ENCODE results near the gene HEXIM2. TPM values are rescaled to one million over a fixed set of nuclear protein-coding genes. Genes with fewer than 3 reads are reported as not detected.
"Not testable (repeated sequence)": the region's sequence is repeated elsewhere in the genome, so short reads cannot be mapped to it uniquely, and the experiment has no call there.

The HEXIM2 gene
- total RNA-seq, 1 donor from 2014 or later, result 4.8 TPM

DNA sequence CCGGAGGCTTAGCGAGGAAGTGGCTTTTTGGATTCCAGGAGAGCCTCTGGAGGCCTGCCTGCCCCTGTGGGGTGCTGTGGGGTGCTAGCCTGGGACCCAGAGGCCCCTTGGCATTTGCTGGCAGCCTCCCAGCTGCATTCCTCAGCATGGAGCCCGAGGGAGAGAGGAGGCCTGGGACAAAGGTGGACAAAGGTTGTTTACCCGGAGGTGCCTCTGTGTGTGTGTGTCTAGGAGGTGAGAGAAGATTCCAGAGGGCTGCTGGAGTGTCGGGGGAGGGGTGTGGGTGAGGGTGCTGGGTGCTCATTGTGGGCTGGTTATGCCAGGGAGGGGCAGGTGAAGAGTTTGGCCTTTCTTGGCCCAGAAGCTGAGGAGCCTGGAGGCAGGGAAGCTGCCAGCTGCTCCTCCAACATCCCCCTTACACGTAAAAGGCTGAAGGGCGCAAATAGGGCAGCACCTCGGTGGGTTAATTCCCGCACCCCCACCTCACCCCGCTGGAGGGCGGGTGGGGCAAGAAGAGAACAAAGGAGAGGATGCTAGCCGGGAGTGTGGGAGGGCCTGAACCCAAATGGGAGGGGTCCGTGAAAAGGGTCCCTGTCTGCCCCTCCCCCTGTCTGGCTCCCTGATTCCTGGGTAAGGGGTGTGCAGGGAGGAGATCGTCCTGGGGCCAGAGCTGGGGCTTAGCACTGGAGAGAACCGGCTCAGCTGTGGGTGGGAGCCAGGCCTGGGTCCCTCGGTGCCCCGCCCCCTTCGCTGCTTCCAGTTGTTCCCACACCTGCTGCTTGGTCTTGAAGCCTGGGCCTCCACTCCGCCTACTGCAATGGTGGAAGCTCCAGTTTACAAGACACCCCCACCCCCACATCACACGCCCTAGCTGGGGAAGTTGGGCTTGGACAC is 9.9 kb downstream of the HEXIM2 start:
- DNase-seq, result peak; percentile 12

DNA sequence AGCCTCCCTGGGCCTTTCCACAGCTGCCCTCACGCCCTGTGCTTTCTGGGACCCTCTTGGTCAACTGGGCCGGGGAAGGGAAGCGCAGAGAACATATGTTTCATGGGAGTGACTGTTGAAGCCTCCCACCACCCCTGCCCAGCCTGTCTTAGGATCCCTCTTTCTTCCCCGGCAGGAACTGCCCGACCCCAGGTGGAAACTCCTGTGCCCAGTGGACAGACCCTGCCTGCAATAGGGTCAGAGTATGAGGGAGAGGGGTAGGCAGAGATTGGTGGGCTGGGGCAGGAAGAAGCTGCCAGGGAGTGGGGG is 10.5 kb downstream of the HEXIM2 start:
- DNase-seq, result no peak

- DNase-seq, result peak; percentile 33
Measured at GRCh38 chr17:45172541-45173286, 11.0 kb downstream of the HEXIM2 start.

GRCh38 chr17:45175759-45176115 is 14.1 kb downstream of the HEXIM2 start:
- DNase-seq, result no peak

DNA sequence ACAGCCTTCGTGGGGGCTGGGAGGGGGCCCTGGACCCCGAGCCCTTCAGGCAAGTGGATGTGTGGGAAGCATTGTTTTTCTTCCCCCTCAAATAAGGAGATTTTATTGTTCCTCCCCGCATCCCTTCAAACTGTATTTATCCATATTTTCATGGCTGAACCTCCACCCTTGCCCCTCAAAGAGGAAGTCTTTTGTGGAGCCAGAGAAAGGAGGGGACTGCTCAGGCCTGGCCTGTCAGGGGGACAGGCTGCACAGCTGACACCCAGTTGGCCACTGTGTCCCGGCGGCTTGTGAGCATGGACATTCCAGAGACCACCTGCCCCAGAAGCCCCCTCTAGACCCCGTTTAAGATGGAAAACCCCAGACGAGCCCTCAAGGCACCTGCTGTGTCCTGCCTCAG is 15.9 kb downstream of the HEXIM2 start:
- DNase-seq, result no peak

GRCh38 chr17:45184144-45184543 is 22.5 kb downstream of the HEXIM2 start:
- DNase-seq, result no peak

DNA sequence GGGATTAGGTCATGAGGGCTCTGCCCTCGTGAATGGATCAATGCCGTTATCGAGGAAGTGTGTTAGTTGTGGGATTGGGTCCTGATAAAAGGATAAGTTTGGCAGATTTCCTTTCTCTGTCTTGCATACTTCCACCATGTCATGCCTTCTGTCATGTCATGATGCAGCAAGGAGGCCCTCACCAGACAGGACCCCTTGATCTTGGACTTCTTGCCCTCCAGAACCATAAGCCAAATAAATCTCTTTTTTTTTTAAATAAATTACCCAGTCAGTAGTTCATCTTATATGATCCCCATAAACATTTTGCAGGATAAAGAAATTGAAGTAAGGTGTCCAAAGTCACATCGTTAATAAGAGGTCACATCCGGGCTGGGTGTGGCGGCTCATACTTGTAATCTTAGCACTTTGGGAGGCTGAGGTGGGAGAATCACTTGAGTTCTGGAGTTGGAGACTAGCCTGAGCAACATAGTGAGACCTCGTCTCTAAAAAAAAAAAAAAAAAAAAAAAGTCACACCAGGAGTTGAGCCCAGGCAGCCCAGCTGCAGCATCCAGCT is 25.2 kb downstream of the HEXIM2 start:
- DNase-seq, result no peak

DNA sequence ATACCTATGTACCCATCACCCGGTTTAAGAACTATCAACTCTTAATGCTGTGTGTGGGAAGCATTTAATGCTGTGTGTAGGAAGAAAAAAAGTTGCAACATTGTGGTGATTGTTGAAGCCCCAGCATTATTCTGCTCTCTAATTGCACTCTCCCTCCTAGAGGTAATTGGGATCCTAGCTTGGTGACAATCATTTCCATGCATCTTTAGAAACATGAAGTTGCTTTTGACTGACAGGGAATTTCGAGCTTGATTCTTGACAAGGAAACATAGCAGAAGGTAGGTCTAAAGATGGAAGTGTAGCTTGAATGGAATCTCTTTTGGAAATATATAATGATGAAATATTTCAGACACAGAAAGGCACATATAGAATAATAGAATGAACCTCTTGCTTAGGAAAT is 27.3 kb downstream of the HEXIM2 start:
- no peak for DNase-seq

DNA sequence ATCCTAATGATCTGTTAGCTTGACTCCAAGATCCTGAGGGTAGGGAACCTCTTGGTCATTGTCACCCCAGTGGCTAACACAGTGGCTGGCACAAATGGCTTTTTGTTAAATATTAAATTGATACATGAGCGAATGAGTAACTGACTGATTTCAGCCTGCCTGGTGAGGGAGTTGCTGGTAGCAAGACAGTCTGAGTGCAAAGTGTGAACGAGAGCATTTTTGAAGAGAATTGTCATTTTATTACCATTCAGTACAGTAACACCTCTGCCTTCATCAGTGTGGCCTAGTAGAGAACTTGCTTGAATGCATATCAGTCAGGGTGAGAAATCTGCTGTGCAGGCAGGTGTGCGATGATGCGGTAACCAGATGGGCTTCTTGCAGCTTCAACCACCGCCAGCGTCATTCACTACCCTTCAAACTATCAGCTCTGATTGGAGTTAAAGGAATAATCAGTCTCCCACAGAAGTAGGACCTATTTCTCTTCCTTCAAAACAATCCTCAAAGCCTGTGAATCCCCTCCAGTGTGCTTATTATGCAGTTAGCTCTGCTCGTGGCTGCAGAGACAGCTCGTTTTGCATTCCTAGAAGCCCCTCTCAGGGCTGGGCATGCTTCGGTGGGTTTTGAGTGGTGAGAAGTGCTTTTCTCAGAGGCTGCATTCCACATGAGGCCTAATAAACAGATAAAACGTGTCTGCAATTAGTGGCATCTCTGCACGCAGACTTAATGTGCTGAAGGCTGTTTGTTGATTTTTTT is 29.0 kb downstream of the HEXIM2 start:
- DNase-seq, result no peak

- no peak for DNase-seq
Measured at GRCh38 chr17:45195424-45195823, 33.7 kb downstream of the HEXIM2 start.

GRCh38 chr17:45197108-45197507 is 35.4 kb downstream of the HEXIM2 start:
- DNase-seq, result no peak

- peak; percentile 93 for DNase-seq
Measured at GRCh38 chr17:45197555-45198334, 36.1 kb downstream of the HEXIM2 start.

GRCh38 chr17:45200701-45201100 is 39.0 kb downstream of the HEXIM2 start:
- DNase-seq, result no peak

DNA sequence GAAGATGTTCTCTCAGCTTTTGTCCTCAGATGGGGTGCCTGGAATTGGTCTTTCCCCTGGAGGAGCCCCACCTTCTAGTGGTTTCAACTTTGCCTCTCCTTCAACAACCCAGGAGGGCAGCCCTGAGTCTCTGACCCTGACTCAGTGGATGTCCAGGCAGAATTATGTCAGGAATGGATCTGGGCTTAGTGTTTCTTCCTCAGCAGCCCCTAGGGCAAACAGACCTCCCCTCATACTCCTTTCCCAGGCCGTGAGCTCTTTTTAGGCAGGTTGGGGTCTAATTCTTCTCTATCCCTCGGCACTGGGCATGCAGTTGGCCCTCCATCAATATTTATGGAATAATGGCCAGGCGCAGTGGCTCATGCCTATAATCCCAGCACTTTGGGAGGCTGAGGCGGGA is 39.8 kb downstream of the HEXIM2 start:
- DNase-seq, result no peak

DNA sequence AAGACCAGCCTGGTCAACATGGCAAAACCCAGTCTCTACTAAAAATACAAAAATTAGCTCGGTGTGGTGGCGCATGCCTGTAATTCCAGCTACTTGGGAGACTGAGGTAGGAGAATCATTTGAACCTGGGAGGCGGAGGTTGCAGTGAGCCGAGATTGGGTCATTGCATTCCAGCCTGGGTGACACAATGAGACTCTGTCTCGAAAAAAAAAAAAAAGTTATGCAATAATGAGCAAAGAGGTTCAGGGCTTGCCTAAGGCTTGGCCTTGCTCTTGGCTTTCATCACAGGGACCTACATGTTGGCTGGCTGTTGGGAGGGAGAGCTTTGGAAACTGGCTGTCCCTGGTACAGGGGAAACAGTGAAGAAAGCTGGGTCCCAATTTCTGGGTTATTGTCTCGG is 40.2 kb downstream of the HEXIM2 start:
- not testable (repeated sequence) for DNase-seq

- peak; percentile 89 for DNase-seq
Measured at GRCh38 chr17:45218895-45219661, 57.4 kb downstream of the HEXIM2 start.

Other genes starting within 250 kb of the HEXIM2 start
- gene GFAP, start 246.4 kb upstream of the HEXIM2 start, total RNA-seq, result 0.51 TPM in 1 of 2 replicates, not detected in the other
- gene KIF18B, start 214.1 kb upstream of the HEXIM2 start, total RNA-seq, result 1.4 and 7.3 TPM in 2 replicates
- gene C1QL1, start 193.6 kb upstream of the HEXIM2 start, total RNA-seq, result 0.14 TPM in 1 of 2 replicates, not detected in the other
- 33.8 and 36.4 TPM in 2 replicates for gene DCAKD, start 110.2 kb upstream of the HEXIM2 start, total RNA-seq
- 69.4 and 79.1 TPM in 2 replicates for gene NMT1, start 100.6 kb upstream of the HEXIM2 start, total RNA-seq
- gene PLCD3, start 29.4 kb upstream of the HEXIM2 start, total RNA-seq, result 51.3 and 51.4 TPM in 2 replicates
- gene ACBD4, start 26.2 kb upstream of the HEXIM2 start, total RNA-seq, result 4.5 and 4.9 TPM in 2 replicates
- 7.0 and 11.0 TPM in 2 replicates for gene HEXIM1, start 13.4 kb upstream of the HEXIM2 start, total RNA-seq
- gene FMNL1, start 60.0 kb downstream of the HEXIM2 start, total RNA-seq, result 1.0 and 4.0 TPM in 2 replicates
- 0.05 TPM in 1 of 2 replicates, not detected in the other for gene SPATA32, start 100.2 kb downstream of the HEXIM2 start, total RNA-seq
- gene MAP3K14, start 155.1 kb downstream of the HEXIM2 start, total RNA-seq, result 3.2 and 4.1 TPM in 2 replicates

All from dermis blood vessel endothelial cell (primary cell).